GM19035 (cell line): ENCODE measurements around the gene ATP8B1.

ENCODE experiments used
- ATAC-seq: cut with Tn5 transposase; IDR thresholded peaks from one replicate; pipeline ENCODE4 v1.9.1; 2021; ENCODE audit not compliant: unreplicated experiment

ATP8B1 gene

GRCh38 chr18:57631697-57632096 lies 171.4 kb downstream of the ATP8B1 start:
- ATAC-seq, result no peak

DNA sequence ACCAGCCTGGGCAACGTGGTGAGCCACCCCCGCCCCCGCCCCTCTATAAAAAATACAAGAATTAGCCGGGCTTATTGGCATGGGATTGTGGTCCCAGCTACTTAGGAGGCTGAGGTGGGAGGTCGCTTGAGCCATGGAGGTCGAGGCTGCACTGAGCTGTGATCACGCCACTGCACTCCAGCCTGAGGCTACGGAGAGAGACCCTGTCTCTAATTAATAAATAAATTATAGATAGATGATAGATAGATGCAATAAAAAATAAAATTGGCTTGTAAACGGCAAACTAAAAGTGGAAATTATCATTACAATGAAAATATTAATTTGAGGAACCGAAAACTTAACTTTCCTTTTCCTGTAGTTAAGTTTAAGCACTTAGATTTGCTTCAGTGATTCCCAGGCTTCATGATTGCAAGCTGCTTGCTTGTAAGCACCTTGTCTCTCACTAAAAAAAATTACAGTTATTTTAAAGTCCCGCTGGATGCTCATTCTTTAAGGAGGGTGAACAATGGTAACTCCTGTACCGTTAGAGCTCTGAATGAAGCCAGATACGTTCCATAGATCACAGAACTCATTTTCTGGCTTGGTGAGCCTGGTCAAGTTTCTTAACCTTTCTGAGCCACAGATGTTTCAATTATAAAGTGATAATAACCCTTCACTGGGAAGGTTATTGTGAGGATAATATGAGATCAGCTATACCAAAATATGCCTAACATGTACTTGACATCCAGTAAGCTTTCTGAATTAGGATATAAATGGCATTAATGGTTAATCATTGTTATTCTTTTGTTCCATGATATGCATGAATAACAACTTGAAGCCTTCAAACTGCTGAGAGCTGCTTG lies 172.1 kb downstream of the ATP8B1 start:
- ATAC-seq, result peak; percentile 29

DNA sequence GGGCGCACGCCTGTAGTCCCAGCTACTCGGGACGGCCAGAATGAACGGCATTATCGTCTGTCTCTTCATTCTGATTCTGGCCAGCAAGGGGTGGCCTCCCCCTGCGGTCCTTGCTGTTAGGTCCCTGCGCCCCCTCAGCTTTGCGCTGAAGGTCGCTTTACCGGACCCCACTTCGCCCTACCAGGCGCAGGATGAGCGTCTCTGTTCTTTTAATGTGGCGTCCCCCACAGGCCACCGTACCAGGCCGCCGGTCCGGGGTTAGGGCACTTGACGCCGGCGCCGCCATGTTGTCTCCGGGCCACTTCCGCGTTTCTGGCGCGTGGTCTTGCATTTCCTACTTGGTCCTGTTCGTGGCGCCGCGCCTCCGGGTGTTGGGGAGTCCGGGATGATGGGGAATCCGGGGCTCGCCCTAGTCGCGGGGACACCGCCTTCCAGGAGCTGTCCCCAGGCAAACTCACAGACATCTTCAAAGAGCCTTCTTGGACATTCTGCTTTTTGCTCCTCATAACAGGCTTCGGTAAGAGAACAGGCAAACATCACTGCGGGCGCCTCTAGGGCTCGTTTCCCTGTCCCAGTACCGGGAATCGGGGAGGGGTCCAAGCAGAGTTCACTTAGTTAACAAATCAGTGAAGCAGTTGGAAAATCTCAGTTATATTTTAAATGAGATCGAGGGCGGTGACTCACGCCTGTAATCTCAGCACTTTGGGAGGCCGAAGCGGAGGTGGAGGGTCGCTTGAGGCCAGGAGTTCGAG lies 172.9 kb downstream of the ATP8B1 start:
- peak; percentile 92 for ATAC-seq

- ATAC-seq, result no peak
Measured at GRCh38 chr18:57629422-57629821, 173.7 kb downstream of the ATP8B1 start.

DNA sequence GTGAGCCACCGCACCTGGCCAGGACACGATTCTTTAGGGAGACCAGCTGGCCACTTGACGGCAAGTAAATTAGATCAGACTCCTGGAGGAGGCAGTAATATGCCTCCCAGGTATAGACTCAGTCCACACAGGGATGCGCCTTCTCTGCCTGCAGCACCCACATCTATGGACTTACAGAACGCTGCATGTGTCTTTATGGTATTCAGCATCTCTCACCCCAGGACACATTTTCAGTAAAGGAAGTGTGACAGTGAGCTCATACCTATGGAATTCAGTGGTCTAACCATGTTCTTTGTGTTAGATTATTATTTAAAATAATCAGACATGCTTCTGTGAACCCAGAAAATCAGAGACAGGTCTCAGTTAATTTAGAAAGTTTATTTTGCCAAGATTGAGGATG lies 175.6 kb downstream of the ATP8B1 start:
- no peak for ATAC-seq

GRCh38 chr18:57624988-57625387 lies 178.1 kb downstream of the ATP8B1 start:
- ATAC-seq, result no peak

- ATAC-seq, result peak; percentile 21
Measured at GRCh38 chr18:57621246-57621604, 181.9 kb downstream of the ATP8B1 start.

DNA sequence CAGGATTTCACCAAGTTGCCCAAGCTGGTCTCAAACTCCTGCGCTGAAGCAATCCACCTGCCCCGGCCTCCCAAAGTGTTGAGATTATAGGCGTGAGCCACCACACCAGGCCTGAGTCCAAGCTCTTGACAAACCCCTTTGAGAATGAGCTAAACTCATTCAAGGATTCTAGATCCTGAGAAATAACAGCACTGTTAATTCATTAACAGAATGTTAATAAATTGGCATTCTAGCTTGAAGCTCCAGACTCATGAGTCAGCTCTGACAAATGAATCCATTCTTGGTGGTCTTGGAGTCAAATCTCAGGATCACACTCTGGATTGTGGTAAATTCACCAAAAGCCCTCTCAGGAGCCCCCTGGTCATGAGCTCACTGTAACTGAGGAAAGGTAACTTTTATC lies 183.2 kb downstream of the ATP8B1 start:
- ATAC-seq, result no peak

- ATAC-seq, result no peak
Measured at GRCh38 chr18:57618910-57619309, 184.2 kb downstream of the ATP8B1 start.

- no peak for ATAC-seq
Measured at GRCh38 chr18:57603871-57604270, 199.2 kb downstream of the ATP8B1 start.
